Endodermal cell (in vitro differentiated cells): Measurements from ENCODE around the gene MAP7D2. TPM values are rescaled to one million over a fixed set of nuclear protein-coding genes. Genes with fewer than 3 reads are reported as not detected.

Source experiments
- DNase-seq: peaks from one replicate; pipeline ENCODE4 v3.0.0-alpha.2; 2017
- H3K27ac ChIP-seq: 2 replicates; pipeline ENCODE4 v1.5.1; 2013; ENCODE audit warnings: mild to moderate bottlenecking, low read depth, low read length, moderate library complexity
- H3K27me3 ChIP-seq: 2 replicates; pipeline ENCODE4 v1.6.1; 2013; ENCODE audit warnings: mild to moderate bottlenecking, low read length, moderate library complexity; ENCODE audit not compliant: insufficient read depth, control insufficient read depth, poor library complexity, severe bottlenecking
- H3K36me3 ChIP-seq: 2 replicates; pipeline ENCODE4 v1.7.0; 2013; ENCODE audit warnings: mild to moderate bottlenecking, low read length, moderate library complexity; ENCODE audit not compliant: control insufficient read depth, insufficient read depth
- H3K4me1 ChIP-seq: one replicate; pipeline ENCODE4 v1.7.0; 2013; ENCODE audit warnings: low read length; ENCODE audit not compliant: control insufficient read depth, insufficient read depth
- H3K4me3 ChIP-seq: 2 replicates; pipeline ENCODE4 v1.5.1; 2013; ENCODE audit warnings: mild to moderate bottlenecking, low read length, moderate library complexity
- H3K9ac ChIP-seq: 2 replicates; pipeline ENCODE4 v1.6.1; 2013; ENCODE audit warnings: mild to moderate bottlenecking, low read length, moderate library complexity; ENCODE audit not compliant: poor library complexity, severe bottlenecking; ENCODE audit errors: extremely low read depth
- H3K9me3 ChIP-seq: 2 replicates; pipeline ENCODE4 v1.6.1; 2013; ENCODE audit warnings: mild to moderate bottlenecking, low read length, moderate library complexity; ENCODE audit not compliant: control insufficient read depth
- H3K27ac Mint-ChIP-seq: 2 replicates; pipeline ENCODE4 v1.8.0; 2020; ENCODE audit warnings: mixed read lengths
- H3K27me3 Mint-ChIP-seq: 2 replicates; pipeline ENCODE4 v1.8.0; 2021; ENCODE audit warnings: mild to moderate bottlenecking, mixed read lengths; ENCODE audit not compliant: insufficient read depth
- H3K36me3 Mint-ChIP-seq: 2 replicates; pipeline ENCODE4 v1.8.0; 2020; ENCODE audit warnings: low read depth, mixed read lengths
- H3K4me1 Mint-ChIP-seq: 2 replicates; pipeline ENCODE4 v1.8.0; 2020; ENCODE audit warnings: mixed read lengths
- H3K4me3 Mint-ChIP-seq: 2 replicates; pipeline ENCODE4 v1.8.0; 2020; ENCODE audit warnings: mild to moderate bottlenecking, moderate library complexity, mixed read lengths
- H3K9me3 Mint-ChIP-seq: 2 replicates; pipeline ENCODE4 v1.8.0; 2020; ENCODE audit warnings: mild to moderate bottlenecking, mixed read lengths
- CTCF ChIP-seq: fragments of 200-600 bp; sonication (generic); conservative IDR thresholded peaks from 2 replicates; pipeline ENCODE4 v1.5.0; 2021; ENCODE audit warnings: antibody characterized with exemption, mild to moderate bottlenecking
- whole genome bisulfite sequencing, 2 experiments: methylation state at CpG; one replicate each; pipeline versions ENCODE4 v1.1.5 to v1.1.7; 2013; ENCODE audit warnings: missing lambda C conversion rate in 2 of 2, mixed read lengths in 1 of 2; ENCODE audit not compliant: insufficient coverage in 1 of 2, insufficient read length in 1 of 2; 5-methylcytosine and 5-hydroxymethylcytosine counted together
- microRNA-seq: library from miRNA; unstranded; fragments of <30 nt; microRNA quantifications from one replicate; pipeline ENCODE4 v1.2.0, GENCODE V29; 2020; ENCODE audit warnings: borderline microRNAs expressed
- total RNA-seq, 2 donors: library from RNA; stranded (reverse); fragmentation: NEBNext Ultra II Directional in 1 of 2; extraction: Animal tissue kit (Norgen Biotek cat#: 25700) in 1 of 2; gene quantifications; 2 replicates in 1 of 2; 3 replicates in 1 of 2; pipeline ENCODE4 v1.2.1, GENCODE V29; 2021

MAP7D2 gene
- total RNA-seq, 2 donors from 2014 or later = 1.5 to 1.9 TPM

GRCh38 chrX:19960913-19961312 is 155.8 kb downstream of the MAP7D2 start:
- Histone ChIP-seq H3K27ac (no peak overlapping the region), H3K4me1 (no peaks in the 10 kb centered on the region), H3K27me3 (no peaks in the 10 kb centered on the region), H3K4me3 (no peak overlapping the region), H3K36me3 (peaks cover 5% of the 10 kb centered on the region), H3K9ac (no peak overlapping the region), H3K9me3 (no peaks in the 10 kb centered on the region)
- Mint-ChIP-seq H3K4me1 (peaks cover 3% of the 10 kb centered on the region), H3K27me3 (no peaks in the 10 kb centered on the region), H3K4me3 (no peak overlapping the region), H3K36me3 (peaks cover 3% of the 10 kb centered on the region), H3K27ac (no peak overlapping the region), H3K9me3 (peaks cover 33% of the 10 kb centered on the region)
- no peak for TF ChIP-seq CTCF
- WGBS, 2 experiments = 89% methylated on average over 1 of the region's 1 CpG; no CpG with 5 or more reads in 1 of the 2 experiments
- no peak for DNase-seq

GRCh38 chrX:19958552-19959486 is 157.9 kb downstream of the MAP7D2 start:
- no peak overlapping the region for H3K27ac ChIP-seq
- H3K9ac ChIP-seq = no peak overlapping the region
- Mint-ChIP-seq H3K36me3 (peaks cover 3% of the 10 kb centered on the region), H3K9me3 (peaks cover 29% of the 10 kb centered on the region), H3K4me3 (no peak overlapping the region), H3K4me1 (peaks cover 3% of the 10 kb centered on the region), H3K27ac (no peak overlapping the region), H3K27me3 (no peaks in the 10 kb centered on the region)
- 86 to 100% methylated on average over 2 to 5 of the region's 6 CpGs for WGBS, 2 experiments
- peaks cover 3% of the 10 kb centered on the region for H3K36me3 ChIP-seq
- no peak overlapping the region for H3K4me3 ChIP-seq
- TF ChIP-seq CTCF = no peak
- no peak for DNase-seq
- H3K9me3 ChIP-seq = no peaks in the 10 kb centered on the region
- no peaks in the 10 kb centered on the region for H3K27me3 ChIP-seq
- H3K4me1 ChIP-seq = no peaks in the 10 kb centered on the region

- H3K4me3 Mint-ChIP-seq = no peak overlapping the region
- H3K4me1 Mint-ChIP-seq = peaks cover 3% of the 10 kb centered on the region
- H3K9me3 Mint-ChIP-seq = peaks cover 24% of the 10 kb centered on the region
- TF ChIP-seq CTCF = no peak
- peaks cover 3% of the 10 kb centered on the region for H3K36me3 ChIP-seq
- H3K27ac Mint-ChIP-seq = no peak overlapping the region
- H3K27ac ChIP-seq = no peak overlapping the region
- H3K36me3 Mint-ChIP-seq = peaks cover 3% of the 10 kb centered on the region
- no peaks in the 10 kb centered on the region for H3K4me1 ChIP-seq
- no peak overlapping the region for H3K9ac ChIP-seq
- 92 to 96% methylated on average over 3 to 4 of the region's 6 CpGs for WGBS, 2 experiments
- no peaks in the 10 kb centered on the region for H3K27me3 ChIP-seq
- no peaks in the 10 kb centered on the region for H3K9me3 ChIP-seq
- no peaks in the 10 kb centered on the region for H3K27me3 Mint-ChIP-seq
- no peak overlapping the region for H3K4me3 ChIP-seq
- DNase-seq = no peak
Measured at GRCh38 chrX:19956923-19957322, 159.8 kb downstream of the MAP7D2 start.

Small RNA genes within 50 kb of the gene (microRNA-seq; reads per million reads assigned to microRNA genes)
- 0.59 reads per million for gene MIR23C

Other genes starting within 250 kb of the MAP7D2 start
- gene SH3KBP1, start 229.3 kb downstream of the MAP7D2 start, total RNA-seq = 10 to 100 TPM; 14.5 to 20.3 TPM
- gene BCLAF3, start 125.8 kb downstream of the MAP7D2 start, total RNA-seq = 1 to 10 TPM; 8.7 to 9.7 TPM
- gene EIF1AX, start 24.9 kb upstream of the MAP7D2 start, total RNA-seq = 100 to 1,000 TPM in 1 of 2 donors, 10 to 100 TPM in 1; 98.3 to 121 TPM
- gene RPS6KA3, start 150.0 kb upstream of the MAP7D2 start, total RNA-seq = 10 to 100 TPM; 13.9 to 20.5 TPM